Central memory CD8-positive, alpha-beta T cell (primary cell): ENCODE measurements around the gene APEX1.
"Not testable (repeated sequence)": the region's sequence is repeated elsewhere in the genome, so short reads cannot be mapped to it uniquely, and the experiment has no call there.

Experiments
- ATAC-seq: fragments of 150-1000 bp; cut with Tn5 transposase; replicated peaks from 2 replicates; pipeline ENCODE4 v1.10.0; 2022; ENCODE audit warnings: mild to moderate bottlenecking, moderate FRiP score, moderate number of reproducible peaks; ENCODE audit not compliant: poor library complexity, severe bottlenecking; ENCODE audit errors: extremely low read depth
- DNase-seq, 2 donors: peaks; one replicate each; pipeline ENCODE4 v3.0.0; 2021; ENCODE audit warnings: low spot score in 2 of 2
- H3K27ac Mint-ChIP-seq: one replicate; pipeline ENCODE4 v1.8.0; 2022; ENCODE audit warnings: low read depth, mild to moderate bottlenecking, moderate library complexity, mixed read lengths
- H3K27me3 Mint-ChIP-seq: one replicate; pipeline ENCODE4 v1.8.0; 2022; ENCODE audit warnings: mixed read lengths
- H3K36me3 Mint-ChIP-seq: one replicate; pipeline ENCODE4 v1.8.0; 2022; ENCODE audit warnings: mild to moderate bottlenecking, moderate library complexity, mixed read lengths; ENCODE audit not compliant: insufficient read depth
- H3K4me1 Mint-ChIP-seq: one replicate; pipeline ENCODE4 v1.8.0; 2022; ENCODE audit warnings: mixed read lengths
- H3K4me3 Mint-ChIP-seq: one replicate; pipeline ENCODE4 v1.8.0; 2022; ENCODE audit warnings: mild to moderate bottlenecking, moderate library complexity, mixed read lengths
- H3K9me3 Mint-ChIP-seq: one replicate; pipeline ENCODE4 v1.8.0; 2022; ENCODE audit warnings: mixed read lengths

APEX1 gene

GRCh38 chr14:20443650-20444049, 11.4 kb upstream of the APEX1 start:
- not testable (repeated sequence) for H3K27ac Mint-ChIP-seq, DNase-seq, H3K9me3 Mint-ChIP-seq, ATAC-seq, H3K27me3 Mint-ChIP-seq, H3K4me3 Mint-ChIP-seq
- Mint-ChIP-seq H3K4me1 (peaks cover 13% of the 10 kb centered on the region), H3K36me3 (peaks cover 16% of the 10 kb centered on the region)

- H3K36me3 Mint-ChIP-seq, result peaks cover 46% of the 10 kb centered on the region
- DNase-seq (no peak), ATAC-seq (no peak)
- no peak overlapping the region for H3K4me3 Mint-ChIP-seq
- no peaks in the 10 kb centered on the region for H3K27me3 Mint-ChIP-seq
- no peaks in the 10 kb centered on the region for H3K9me3 Mint-ChIP-seq
- no peaks in the 10 kb centered on the region for H3K4me1 Mint-ChIP-seq
- no peak overlapping the region for H3K27ac Mint-ChIP-seq
Measured at GRCh38 chr14:20446889-20447288, 8.1 kb upstream of the APEX1 start.

GRCh38 chr14:20452831-20453230, 2.2 kb upstream of the APEX1 start:
- not testable (repeated sequence) for H3K4me1 Mint-ChIP-seq, H3K27me3 Mint-ChIP-seq, H3K27ac Mint-ChIP-seq, H3K4me3 Mint-ChIP-seq, H3K9me3 Mint-ChIP-seq, DNase-seq, ATAC-seq
- H3K36me3 Mint-ChIP-seq, result peaks cover 55% of the 10 kb centered on the region

- DNase-seq (no peak), ATAC-seq (peak; percentile 65)
- H3K9me3 Mint-ChIP-seq, result no peaks in the 10 kb centered on the region
- no peak overlapping the region for H3K4me3 Mint-ChIP-seq
- H3K36me3 Mint-ChIP-seq, result peaks cover 45% of the 10 kb centered on the region
- H3K4me1 Mint-ChIP-seq, result peaks cover 18% of the 10 kb centered on the region
- no peak overlapping the region for H3K27ac Mint-ChIP-seq
- H3K27me3 Mint-ChIP-seq, result no peaks in the 10 kb centered on the region
Measured at GRCh38 chr14:20455355-20456300, 602 bp downstream of the APEX1 start.

- Mint-ChIP-seq H3K27me3 (no peaks in the 10 kb centered on the region), H3K27ac (no peak overlapping the region), H3K4me1 (peaks cover 27% of the 10 kb centered on the region), H3K4me3 (no peak overlapping the region), H3K36me3 (peaks cover 39% of the 10 kb centered on the region), H3K9me3 (no peaks in the 10 kb centered on the region)
- ATAC-seq (no peak), DNase-seq (no peak)
Measured at GRCh38 chr14:20456971-20457370, 1.9 kb downstream of the APEX1 start.

GRCh38 chr14:20458031-20458789, 3.2 kb downstream of the APEX1 start:
- H3K27me3 Mint-ChIP-seq, result no peaks in the 10 kb centered on the region
- peaks cover 32% of the 10 kb centered on the region for H3K36me3 Mint-ChIP-seq
- H3K27ac Mint-ChIP-seq, result no peak overlapping the region
- no peak overlapping the region for H3K4me3 Mint-ChIP-seq
- no peaks in the 10 kb centered on the region for H3K9me3 Mint-ChIP-seq
- ATAC-seq (no peak), DNase-seq (no peak)
- H3K4me1 Mint-ChIP-seq, result peaks cover 29% of the 10 kb centered on the region

GRCh38 chr14:20460458-20461224, 5.6 kb downstream of the APEX1 start:
- Mint-ChIP-seq H3K36me3 (peaks cover 32% of the 10 kb centered on the region), H3K9me3 (no peaks in the 10 kb centered on the region), H3K27me3 (no peaks in the 10 kb centered on the region), H3K27ac (peak overlapping the region; percentile 87), H3K4me3 (peak overlapping the region; percentile 83), H3K4me1 (peaks cover 29% of the 10 kb centered on the region)
- ATAC-seq (peak; percentile 4), DNase-seq (peak in 1 of 2 donors; percentile 41)

- Mint-ChIP-seq H3K9me3 (no peaks in the 10 kb centered on the region), H3K4me3 (peak within 1 kb of the TSS; percentile 83), H3K36me3 (peaks cover 32% of the 10 kb centered on the region), H3K27me3 (no peaks in the 10 kb centered on the region), H3K4me1 (peaks cover 29% of the 10 kb centered on the region), H3K27ac (peak within 1 kb of the TSS; percentile 87)
- peak; percentile 95 to 97 for DNase-seq
- ATAC-seq, result peak; percentile 95
Measured at GRCh38 chr14:20461225-20462141, 6.5 kb downstream of the APEX1 start, which contains the start of gene PIP4P1. PIP4P1 (minus strand) TSS chr14:20461434; CDS start chr14:20461325, 109 bp downstream.

GRCh38 chr14:20468764-20469241, 13.8 kb downstream of the APEX1 start:
- H3K9me3 Mint-ChIP-seq, result no peaks in the 10 kb centered on the region
- peak overlapping the region; percentile 97 for H3K4me3 Mint-ChIP-seq
- ATAC-seq (no peak), DNase-seq (no peak)
- H3K27me3 Mint-ChIP-seq, result no peaks in the 10 kb centered on the region
- peaks cover 43% of the 10 kb centered on the region for H3K4me1 Mint-ChIP-seq
- H3K27ac Mint-ChIP-seq, result peak overlapping the region; percentile 95
- peaks cover 35% of the 10 kb centered on the region for H3K36me3 Mint-ChIP-seq

GRCh38 chr14:20469242-20469889, 14.3 kb downstream of the APEX1 start, which contains the start of gene PNP:
PNP (plus strand) TSS chr14:20469406; CDS start chr14:20469525, 119 bp downstream.
- peak; percentile 88 for ATAC-seq
- Mint-ChIP-seq H3K9me3 (no peaks in the 10 kb centered on the region), H3K4me3 (peak within 1 kb of the TSS; percentile 97), H3K4me1 (peaks cover 49% of the 10 kb centered on the region), H3K27ac (peak within 1 kb of the TSS; percentile 95), H3K27me3 (no peaks in the 10 kb centered on the region), H3K36me3 (peaks cover 41% of the 10 kb centered on the region)
- peak; percentile 72 to 82 for DNase-seq
